GM12878 (cell line): ENCODE results near the gene SPRYD3. TPM values are rescaled to one million over a fixed set of nuclear protein-coding genes. Genes with fewer than 3 reads are reported as not detected.
A peak's percentile ranks its signal among the peaks of the same experiment; 100 is the strongest.

Source experiments
- ATAC-seq: fragments of 200-7000 bp; cut with Tn5 transposase; 3 replicates; pipeline ENCODE4 v1.9.1; 2020; ENCODE audit warnings: mild to moderate bottlenecking, moderate library complexity
- BruUV-seq: library from RNA; stranded (reverse); fragments of 400-500 nt; replicated peaks from 2 replicates; lab custom pipeline; 2021; lab: Mats Ljungman, UMichigan
- CTCF ChIA-PET: fragments of 300-600 bp; sonication (Branson Sonifier 250); formaldehyde crosslinking; extraction: SDS; loops from one replicate; lab custom pipeline; 2021; ENCODE audit warnings: inconsistent platforms; lab: Yijun Ruan, JAX
- POLR2A ChIA-PET: fragments of 350-600 bp; formaldehyde crosslinking; extraction: SDS; loops from one replicate; lab custom pipeline; 2021; ENCODE audit warnings: inconsistent platforms; lab: Charles Lee
- RAD21 ChIA-PET: fragments of 300-600 bp; sonication (Branson Sonifier 250); formaldehyde crosslinking; loops from one replicate; lab custom pipeline; 2023; ENCODE audit warnings: antibody characterized with exemption; ENCODE audit not compliant: unreplicated experiment; lab: Charles Lee
- SMC1A ChIA-PET: fragments of 300-600 bp; sonication (Branson Sonifier 250); formaldehyde crosslinking; loops from one replicate; lab custom pipeline; 2023; ENCODE audit not compliant: unreplicated experiment, uncharacterized antibody; lab: Charles Lee
- DNase-seq: peaks from one replicate; pipeline ENCODE4 v3.0.0-alpha.2; 2011; ENCODE audit warnings: low read depth, low spot score
- FAIRE-seq: peaks from 3 replicates; lab custom pipeline; 2011; peaks lifted over from hg19 to GRCh38; lab: Jason Lieb, UNC
- H2AFZ ChIP-seq: 2 replicates; pipeline ENCODE4 v1.6.0; 2011; ENCODE audit warnings: low read depth, low read length, control low read depth; ENCODE audit not compliant: control insufficient read depth
- H3K27ac ChIP-seq: 2 replicates; pipeline ENCODE4 v1.5.1; 2011; ENCODE audit warnings: control low read depth; ENCODE audit not compliant: control insufficient read depth, insufficient read depth
- H3K27me3 ChIP-seq, 2 experiments: replicated peaks in 1 of 2; 2 replicates each; pipeline versions ENCODE4 v1.6.0 to v1.6.1; 2011; ENCODE audit warnings: low read length in 1 of 2; ENCODE audit not compliant: control insufficient read depth in 2 of 2, insufficient read depth in 2 of 2
- H3K36me3 ChIP-seq, 2 experiments: 2 replicates each; pipeline ENCODE4 v1.5.1; 2011; ENCODE audit warnings: low read length in 1 of 2; ENCODE audit not compliant: control insufficient read depth in 2 of 2, insufficient read depth in 2 of 2
- H3K4me1 ChIP-seq: 2 replicates; pipeline ENCODE4 v1.6.1; 2011; ENCODE audit warnings: mild to moderate bottlenecking, low read length, moderate library complexity, mixed read lengths; ENCODE audit not compliant: control insufficient read depth, insufficient read depth
- H3K4me2 ChIP-seq: 2 replicates; pipeline ENCODE4 v1.6.0; 2011; ENCODE audit warnings: control low read depth; ENCODE audit not compliant: control insufficient read depth, insufficient read depth
- H3K4me3 ChIP-seq: fragments of 200-600 bp; sonication (generic); 2 replicates; pipeline ENCODE4 v1.5.1; 2016
- H3K79me2 ChIP-seq: 2 replicates; pipeline ENCODE4 v1.6.0; 2011; ENCODE audit warnings: low read length; ENCODE audit not compliant: control insufficient read depth, insufficient read depth
- H3K9ac ChIP-seq: 2 replicates; pipeline ENCODE4 v1.8.0; 2011; ENCODE audit warnings: low read length, control low read depth, mixed read lengths; ENCODE audit not compliant: control insufficient read depth, insufficient read depth
- H3K9me3 ChIP-seq: replicated peaks from 3 replicates; pipeline ENCODE4 v1.5.1; 2011; ENCODE audit warnings: mild to moderate bottlenecking, low read length; ENCODE audit not compliant: control insufficient read depth, insufficient read depth
- H4K20me1 ChIP-seq: 2 replicates; pipeline ENCODE4 v1.6.0; 2011; ENCODE audit not compliant: control insufficient read depth, insufficient read depth
- BACH1 ChIP-seq: fragments of 450-650 bp; IDR thresholded peaks from 2 replicates; pipeline ENCODE4 v1.6.1; 2017; ENCODE audit warnings: mild to moderate bottlenecking, borderline replicate concordance
- CBFB ChIP-seq: IDR thresholded peaks from 2 replicates; pipeline ENCODE4 v1.6.1; 2016; ENCODE audit warnings: antibody characterized with exemption, low read depth
- CTCF ChIP-seq, 3 experiments: IDR thresholded peaks in 2 of 3; conservative IDR thresholded peaks in 1 of 3; 2 replicates each; pipeline ENCODE4 v1.5.1; 2011; ENCODE audit warnings: low read depth in 3 of 3, low read length in 3 of 3, mild to moderate bottlenecking in 3 of 3, control low read depth in 2 of 3, moderate library complexity in 2 of 3, inconsistent platforms in 1 of 3, mixed read lengths in 1 of 3; ENCODE audit not compliant: control insufficient read depth in 2 of 3, insufficient read depth in 1 of 3; ENCODE audit errors: extremely low read depth in 1 of 3
- DPF2 ChIP-seq: fragments of 450-650 bp; IDR thresholded peaks from 2 replicates; pipeline ENCODE4 v1.6.1; 2017; ENCODE audit warnings: mild to moderate bottlenecking
- ELK1 ChIP-seq: IDR thresholded peaks from 2 replicates; pipeline ENCODE4 v1.6.1; 2012; ENCODE audit warnings: low read depth, low read length, improper control_type of control experiment
- WGBS: methylation state at CpG from one replicate; pipeline ENCODE4 v1.1.6; 2016; ENCODE audit warnings: low lambda C conversion rate; ENCODE audit not compliant: insufficient replicate concordance, insufficient coverage; ENCODE audit errors: missing lambda C conversion rate; 5-methylcytosine and 5-hydroxymethylcytosine counted together
- in situ Hi-C: fragments of 300-500 bp; cut with MboI; formaldehyde crosslinking; loops from 9 replicates; pipeline ENCODE4 v1.14.3; 2018; ENCODE audit warnings: mixed read lengths
- intact Hi-C: fragments of 100-400 bp; cut with micrococcal nuclease; formaldehyde crosslinking; loops from one replicate; pipeline ENCODE4 v1.14.2; 2022; ENCODE audit not compliant: unreplicated experiment
- polyA plus RNA-seq, 11 experiments: library from polyadenylated mRNA; depleted of rRNA in 4 of 11; unstranded in 6 of 11; stranded (reverse) in 5 of 11; fragments of >200 nt; fragmentation: Nextera tagmentation in 4 of 11; fragmentation: Illumina TruSeq in 1 of 11; extraction: Ambion mirVana in 4 of 11; extraction: Trizol in 1 of 11; gene quantifications; 1 replicate in 1 of 11; 2 replicates in 10 of 11; pipeline versions ENCODE4 v1.2.1 to v1.2.3, GENCODE V29; 2011 to 2016; ENCODE audit warnings: inconsistent platforms in 2 of 11, missing spikeins in 2 of 11, low read depth in 1 of 11
- total RNA-seq, 4 experiments: library from RNA; depleted of rRNA in 3 of 4; stranded (reverse); fragments of >200 nt in 3 of 4; fragmentation: Illumina TruSeq in 1 of 4; extraction: Trizol in 1 of 4; gene quantifications; 2 replicates each; pipeline versions ENCODE4 v1.2.1 to v1.2.3, GENCODE V29; 2013 to 2021

SPRYD3 gene
- total and polyA plus RNA-seq, 10 of the 15 experiments (the other 5 are each of a cell fraction or from before 2014, with no cell fraction given): 2.3 to 26.4 (median 20.2) TPM

GRCh38 chr12:53102883-53103807, 24.0 kb upstream of the SPRYD3 start, which contains the start of gene SOAT2 (continued):
- TF ChIP-seq CTCF (IDR thresholded peaks at IDR 0.05 in 2 of 3, conservative IDR thresholded peaks at IDR 0.05 in 1 of 3; ENCODE audit: control insufficient read depth in 2 of 3, extremely low read depth in 1 of 3, insufficient read depth in 1 of 3, low read depth in 3 of 3, low read length in 3 of 3) (no peak), CBFB (no peak)
- TF ChIP-seq, all 136 proteins: peak for 10

GRCh38 chr12:53101931-53102781, 23.0 kb upstream of the SPRYD3 start:
- H3K9ac ChIP-seq: no peak overlapping the region
- no peaks in the 10 kb centered on the region for H4K20me1 ChIP-seq
- H3K4me1 ChIP-seq: peaks cover 27% of the 10 kb centered on the region
- H3K27ac ChIP-seq: no peak overlapping the region
- H3K9me3 ChIP-seq: no peaks in the 10 kb centered on the region
- no peak for FAIRE-seq
- CTCF ChIA-PET: interaction anchor here (0.6 to 11.8 kb wide), 16 partner anchors 8 to 243 kb away, joined by 3 to 355 read pairs (median 6); partner anchors contain the start of genes AAAS and SPRYD3
- H3K4me2 ChIP-seq: peak overlapping the region; percentile 47; the same call in 1 of the 2 replicates
- SMC1A ChIA-PET: interaction anchor here (0.6 to 7.0 kb wide), 18 partner anchors 9 to 730 kb away, joined by 3 to 126 read pairs (median 3); partner anchors contain the start of genes CSAD, PFDN5, SPRYD3 and ZNF740
- intact Hi-C loops (no loop called here), in situ Hi-C loops (no loop called here)
- RAD21 ChIA-PET: interaction anchor here (0.7 to 2.7 kb wide), 9 partner anchors 10 to 193 kb away, joined by 3 to 35 read pairs (median 5); partner anchors contain the start of genes PFDN5 and SPRYD3
- H3K36me3 ChIP-seq: no peaks in the 10 kb centered on the region
- 59% methylated on average over 11 of the region's 12 CpGs for WGBS
- no peak for DNase-seq
- TF ChIP-seq BACH1 (no peak), ELK1 (no peak), DPF2 (no peak)
- no peak overlapping the region for H3K4me3 ChIP-seq
- H2AFZ ChIP-seq: peak overlapping the region; percentile 29
- no peaks in the 10 kb centered on the region for H3K79me2 ChIP-seq
- BruUV-seq: no TSS peak
- peaks cover 0 to 6% of the 10 kb centered on the region in 2 experiments; a peak in 2 of 4 replicates for H3K27me3 ChIP-seq
- POLR2A ChIA-PET: interaction anchor here (0.5 to 1.8 kb wide), 12 partner anchors 9 to 376 kb away, joined by 3 to 12 read pairs (median 4); partner anchors contain the start of gene SPRYD3
- no peak for ATAC-seq
